AG04449 (cell line): ENCODE measurements around the gene GPC5.

Experiments
- CTCF ChIA-PET: fragments of 350-600 bp; formaldehyde crosslinking; extraction: SDS; loops from one replicate; lab custom pipeline; 2021; ENCODE audit warnings: antibody characterized with exemption; lab: Yijun Ruan, JAX
- POLR2A ChIA-PET: fragments of 400-600, 350-600 bp; formaldehyde crosslinking; extraction: SDS; loops from one replicate; lab custom pipeline; 2020; ENCODE audit warnings: antibody characterized with exemption, inconsistent platforms; lab: Yijun Ruan, JAX
- DNase-seq: peaks from one replicate; pipeline ENCODE4 v3.0.0-alpha.2; 2010; ENCODE audit warnings: low read depth, low spot score
- H3K4me3 ChIP-seq: 2 replicates; pipeline ENCODE4 v1.5.1; 2011; ENCODE audit warnings: low read depth, mild to moderate bottlenecking, control low read depth, low read length
- TF ChIP-seq, protein P1 (sequence below): IDR thresholded peaks from one replicate; pipeline ENCODE4 v1.5.1; 2011; ENCODE audit warnings: mild to moderate bottlenecking, moderate library complexity, low read length, control low read depth, inconsistent platforms; ENCODE audit not compliant: insufficient read depth; ENCODE audit errors: missing control alignments

The GPC5 gene

DNA sequence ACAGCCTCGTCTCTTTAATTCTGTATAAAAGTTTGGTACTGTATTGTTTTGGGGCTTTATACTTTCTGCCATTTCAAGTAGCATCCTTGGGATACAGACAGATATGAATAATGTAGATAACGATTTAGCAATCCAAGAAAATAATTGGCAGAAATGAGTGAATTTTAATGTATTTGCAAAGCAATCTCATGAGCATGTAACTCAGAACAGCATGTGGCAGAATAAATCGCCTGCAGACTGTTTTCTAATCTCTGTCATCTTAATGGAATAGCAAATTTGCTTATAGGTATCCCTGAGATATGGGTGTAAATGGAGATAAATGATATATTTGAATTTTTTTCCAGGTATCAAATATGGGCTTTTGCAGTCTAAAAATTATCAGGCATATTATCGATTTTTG is 166.0 kb downstream of the GPC5 start:
- POLR2A ChIA-PET = no interaction called here
- H3K4me3 ChIP-seq = no peak overlapping the region
- TF ChIP-seq, protein P1, sequence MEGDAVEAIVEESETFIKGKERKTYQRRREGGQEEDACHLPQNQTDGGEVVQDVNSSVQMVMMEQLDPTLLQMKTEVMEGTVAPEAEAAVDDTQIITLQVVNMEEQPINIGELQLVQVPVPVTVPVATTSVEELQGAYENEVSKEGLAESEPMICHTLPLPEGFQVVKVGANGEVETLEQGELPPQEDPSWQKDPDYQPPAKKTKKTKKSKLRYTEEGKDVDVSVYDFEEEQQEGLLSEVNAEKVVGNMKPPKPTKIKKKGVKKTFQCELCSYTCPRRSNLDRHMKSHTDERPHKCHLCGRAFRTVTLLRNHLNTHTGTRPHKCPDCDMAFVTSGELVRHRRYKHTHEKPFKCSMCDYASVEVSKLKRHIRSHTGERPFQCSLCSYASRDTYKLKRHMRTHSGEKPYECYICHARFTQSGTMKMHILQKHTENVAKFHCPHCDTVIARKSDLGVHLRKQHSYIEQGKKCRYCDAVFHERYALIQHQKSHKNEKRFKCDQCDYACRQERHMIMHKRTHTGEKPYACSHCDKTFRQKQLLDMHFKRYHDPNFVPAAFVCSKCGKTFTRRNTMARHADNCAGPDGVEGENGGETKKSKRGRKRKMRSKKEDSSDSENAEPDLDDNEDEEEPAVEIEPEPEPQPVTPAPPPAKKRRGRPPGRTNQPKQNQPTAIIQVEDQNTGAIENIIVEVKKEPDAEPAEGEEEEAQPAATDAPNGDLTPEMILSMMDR = no peak
- CTCF ChIA-PET = no interaction called here
- no peak for DNase-seq

GRCh38 chr13:91565296-91565695 is 166.9 kb downstream of the GPC5 start:
- TF ChIP-seq, protein P1 = no peak
- no peak for DNase-seq
- no peak overlapping the region for H3K4me3 ChIP-seq
- POLR2A ChIA-PET = no interaction called here
- CTCF ChIA-PET = no interaction called here

GRCh38 chr13:91567485-91568207 is 169.2 kb downstream of the GPC5 start:
- CTCF ChIA-PET = no interaction called here
- TF ChIP-seq, protein P1 = no peak
- no peak for DNase-seq
- no peak overlapping the region for H3K4me3 ChIP-seq
- POLR2A ChIA-PET = no interaction called here

DNA sequence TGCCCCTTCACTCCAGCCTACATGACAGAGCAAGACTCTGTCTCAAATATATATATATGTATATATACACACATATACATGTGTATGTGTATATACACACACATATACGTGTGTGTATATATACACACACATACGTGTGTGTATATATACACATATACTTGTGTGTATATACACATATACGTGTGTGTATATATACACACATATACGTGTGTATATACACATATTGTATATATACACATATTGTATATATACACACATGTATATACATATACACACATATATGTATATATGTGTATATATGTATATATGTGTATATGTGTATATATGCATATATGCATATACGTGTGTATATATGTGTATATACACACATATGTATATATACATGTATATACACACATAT is 173.3 kb downstream of the GPC5 start:
- POLR2A ChIA-PET = no interaction called here

DNA sequence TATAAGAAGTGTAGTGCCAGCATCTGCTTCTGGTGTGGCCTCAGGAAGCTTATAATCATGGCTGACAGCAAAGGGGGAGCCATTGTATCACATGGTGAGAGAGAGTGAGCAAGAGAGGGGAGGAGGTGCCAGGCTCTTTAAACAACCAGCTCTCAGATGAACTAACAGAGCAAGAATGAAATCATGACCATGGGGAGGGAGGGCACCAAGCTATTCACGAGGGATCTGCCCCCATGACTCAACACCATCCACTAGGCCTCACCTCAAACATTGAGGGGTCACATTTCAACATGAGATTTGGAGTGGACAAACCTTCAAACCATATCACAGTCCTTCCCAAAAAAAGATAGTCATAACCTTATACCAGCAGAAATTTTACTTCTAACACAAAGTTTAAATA is 174.0 kb downstream of the GPC5 start:
- CTCF ChIA-PET = no interaction called here
- no peak for DNase-seq
- POLR2A ChIA-PET = no interaction called here
- H3K4me3 ChIP-seq = no peak overlapping the region
- TF ChIP-seq, protein P1 = no peak

More for the DNA sequence above, 173.3 kb downstream of the GPC5 start:
- TF ChIP-seq, protein P1 = no peak
- no peak overlapping the region for H3K4me3 ChIP-seq
- CTCF ChIA-PET = no interaction called here
- DNase-seq = no peak

DNA sequence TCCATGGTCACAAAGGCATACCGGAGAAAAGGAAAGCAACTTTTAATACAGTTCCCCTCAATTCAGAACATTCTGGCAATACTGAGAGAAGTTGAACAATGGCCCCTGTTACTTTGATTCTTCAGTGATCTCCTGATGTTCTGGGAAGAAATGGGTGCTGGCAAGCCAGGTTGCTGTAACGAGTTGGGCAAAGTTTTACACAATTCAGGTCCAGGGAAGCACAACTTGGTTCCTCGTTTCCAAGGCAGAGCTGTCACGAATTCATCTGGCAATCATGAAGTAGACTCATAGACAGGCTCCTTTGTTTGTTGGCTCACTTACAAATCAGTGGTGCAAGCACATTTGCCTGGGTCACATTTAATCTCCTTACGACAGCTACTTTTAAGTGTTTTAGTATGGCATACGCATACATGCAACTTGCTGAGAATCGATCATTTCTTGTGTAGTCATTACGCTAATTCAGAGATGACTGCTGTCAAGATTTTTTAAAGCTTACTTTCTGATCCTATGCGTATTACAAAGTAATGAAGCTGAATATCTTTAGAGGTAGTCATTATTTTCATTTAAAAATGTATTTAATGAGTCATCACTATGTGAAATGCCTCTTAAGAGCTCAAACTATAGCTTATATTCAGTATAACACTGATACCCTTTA is 174.7 kb downstream of the GPC5 start:
- CTCF ChIA-PET = no interaction called here
- H3K4me3 ChIP-seq = no peak overlapping the region
- TF ChIP-seq, protein P1 = no peak
- POLR2A ChIA-PET = no interaction called here
- no peak for DNase-seq
